GM21786 (cell line): Measurements from ENCODE around the gene PLPP3.
"Not testable (repeated sequence)": the region's sequence is repeated elsewhere in the genome, so short reads cannot be mapped to it uniquely, and the experiment has no call there.

Experiments used
- ATAC-seq: cut with Tn5 transposase; IDR thresholded peaks from one replicate; pipeline ENCODE4 v1.9.1; 2021; ENCODE audit not compliant: unreplicated experiment

Gene PLPP3

GRCh38 chr1:56578963-56579875 lies at the start of gene PLPP3:
PLPP3 (minus strand) TSS chr1:56579563; CDS start chr1:56579016, 547 bp downstream.
- no peak for ATAC-seq

GRCh38 chr1:56627636-56628039 lies 48.3 kb upstream of the PLPP3 start:
- no peak for ATAC-seq

DNA sequence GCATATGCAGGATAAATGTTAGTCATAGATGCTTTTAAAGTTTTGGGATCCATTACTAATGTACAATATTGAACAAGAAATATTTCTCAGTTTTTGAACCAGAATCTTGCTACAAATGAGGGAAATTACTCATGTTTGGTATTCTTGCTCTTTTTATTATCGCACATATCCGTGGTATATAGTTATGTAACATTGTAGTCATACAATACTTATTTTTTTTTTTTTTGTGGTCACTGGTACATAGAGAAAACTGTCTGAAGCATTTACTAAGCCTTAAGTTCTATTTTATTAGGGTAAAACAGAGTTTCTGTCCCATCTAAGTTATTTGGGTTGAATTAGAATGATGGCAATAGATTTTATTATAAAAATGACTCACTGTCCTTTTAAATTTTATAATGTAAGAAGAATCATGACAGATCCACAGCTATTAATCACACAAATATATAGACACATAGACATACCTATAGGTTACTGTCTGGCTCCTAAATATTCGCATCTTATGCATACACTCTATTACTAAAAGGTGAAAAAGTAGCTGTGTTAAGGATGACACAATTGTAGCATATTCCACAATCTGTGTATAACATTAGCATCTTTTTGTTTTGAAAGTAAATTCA lies 47.8 kb upstream of the PLPP3 start:
- no peak for ATAC-seq

- ATAC-seq: no peak
Observed at GRCh38 chr1:56626546-56626945, 47.2 kb upstream of the PLPP3 start.

GRCh38 chr1:56625819-56626440 lies 46.6 kb upstream of the PLPP3 start:
- no peak for ATAC-seq

DNA sequence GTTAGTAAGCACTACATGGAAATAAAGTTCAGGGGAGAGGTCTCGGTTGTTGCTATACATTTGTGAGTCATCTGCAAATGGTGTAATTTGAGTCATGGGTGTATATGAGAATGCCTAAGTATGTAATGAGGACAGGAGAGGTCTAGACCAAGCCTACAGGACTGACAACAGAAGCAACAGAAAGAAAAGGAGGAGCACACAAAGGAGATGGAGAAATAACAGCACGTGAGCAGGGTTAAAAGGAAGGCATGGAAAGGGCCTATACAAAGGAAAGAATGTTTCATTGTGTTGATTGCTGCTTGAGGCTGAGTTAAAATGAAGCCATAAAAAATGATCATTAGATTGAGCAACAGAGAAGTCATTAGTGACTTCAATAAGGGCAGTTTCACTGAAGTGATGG lies 37.8 kb upstream of the PLPP3 start:
- ATAC-seq: no peak

DNA sequence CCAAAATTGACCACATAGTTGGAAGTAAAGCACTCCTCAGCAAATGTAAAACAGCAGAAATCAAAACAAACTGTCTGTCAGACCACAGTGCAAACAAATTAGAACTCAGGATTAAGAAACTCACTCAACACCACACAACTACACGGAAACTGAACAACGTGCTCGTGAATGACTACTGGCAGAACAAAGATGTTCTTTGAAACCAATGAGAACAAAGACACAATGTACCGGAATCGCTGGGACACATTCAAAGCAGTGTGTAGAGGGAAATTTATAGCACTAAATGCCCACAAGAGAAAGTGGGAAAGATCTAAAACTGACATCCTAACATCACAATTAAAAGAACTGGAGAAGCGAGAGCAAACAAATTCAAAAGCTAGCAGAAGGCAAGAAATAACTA lies 31.4 kb upstream of the PLPP3 start:
- not testable (repeated sequence) for ATAC-seq

GRCh38 chr1:56610097-56610496 lies 30.7 kb upstream of the PLPP3 start:
- not testable (repeated sequence) for ATAC-seq

DNA sequence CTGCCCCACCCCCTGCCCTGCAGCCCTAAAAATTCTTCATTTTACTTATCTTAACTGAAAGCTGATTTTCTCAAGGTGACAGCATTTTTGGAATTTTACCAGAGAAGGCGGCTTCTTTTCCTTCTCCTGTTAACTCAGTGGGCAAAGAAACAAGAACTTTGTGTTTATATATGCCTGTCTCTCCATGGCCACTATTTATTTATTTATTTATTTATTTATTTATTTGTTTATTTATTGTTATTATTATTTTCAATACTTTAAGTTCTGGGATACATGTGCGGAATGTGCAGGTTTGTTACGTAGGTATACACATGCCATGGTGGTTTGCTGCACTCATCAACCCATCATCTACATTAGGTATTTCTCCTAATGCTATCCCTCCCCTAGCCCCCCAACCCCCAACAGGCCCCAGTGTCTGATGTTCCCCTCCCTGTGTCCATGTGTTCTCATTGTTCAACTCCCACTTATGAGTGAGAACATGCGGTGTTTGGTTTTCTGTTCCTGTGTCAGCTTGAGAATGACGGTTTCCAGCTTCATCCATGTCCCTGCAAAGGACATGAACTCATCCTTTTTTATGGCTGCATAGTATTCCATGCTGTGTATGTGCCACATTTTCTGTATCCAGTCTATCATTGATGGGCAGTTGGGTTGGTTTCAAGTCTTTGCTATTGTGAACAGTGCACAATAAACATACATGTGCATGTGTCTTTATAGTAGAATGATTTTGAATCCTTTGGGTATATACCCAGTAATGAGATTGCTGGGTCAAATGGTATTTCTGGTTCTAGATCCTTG lies 16.2 kb upstream of the PLPP3 start:
- ATAC-seq: not testable (repeated sequence)

- no peak for ATAC-seq
Observed at GRCh38 chr1:56591909-56592308, 12.5 kb upstream of the PLPP3 start.

DNA sequence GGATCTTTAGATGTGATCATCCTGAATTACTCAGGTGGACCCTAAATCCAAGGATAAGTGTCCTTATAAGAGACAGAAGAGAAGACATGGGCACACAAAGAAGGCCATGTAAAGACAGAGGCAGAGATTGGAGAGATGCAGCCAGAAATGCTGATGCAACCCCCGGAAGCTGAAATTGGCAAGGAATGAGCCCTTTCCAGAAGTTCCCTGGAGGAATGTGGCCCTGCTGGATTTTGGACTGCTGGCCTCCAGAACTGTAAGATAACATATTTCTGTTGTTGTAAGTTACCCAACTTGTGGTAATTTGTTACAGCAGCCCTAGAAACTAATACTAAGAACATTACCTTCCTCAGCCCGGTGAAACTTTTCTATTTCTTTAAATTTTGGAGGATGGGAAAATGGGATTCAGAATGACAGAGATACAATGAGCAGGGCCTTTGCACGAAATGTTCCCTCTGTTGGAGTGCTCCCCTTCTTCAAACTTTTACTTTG lies 11.2 kb upstream of the PLPP3 start:
- ATAC-seq: no peak

- no peak for ATAC-seq
Observed at GRCh38 chr1:56589369-56589768, 10.0 kb upstream of the PLPP3 start.

DNA sequence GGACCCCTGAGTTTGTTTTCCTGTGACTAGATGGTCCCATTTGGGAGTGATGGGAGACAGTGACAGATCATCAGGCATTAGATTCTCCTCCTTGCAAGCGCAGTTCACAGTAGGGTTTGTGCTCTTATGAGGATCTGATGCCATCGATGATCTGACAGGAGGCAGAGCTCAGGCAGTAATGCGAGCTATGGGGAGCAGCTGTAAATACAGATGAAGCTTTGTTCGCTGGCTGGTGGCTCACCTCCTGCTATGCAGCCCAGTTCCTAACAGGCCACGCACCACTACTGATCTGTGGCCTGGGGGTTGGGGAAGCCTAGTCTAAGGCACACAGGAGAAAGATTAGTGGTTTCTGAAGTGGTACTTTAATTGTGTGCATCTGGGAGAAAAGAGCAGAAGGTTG lies 7.1 kb upstream of the PLPP3 start:
- no peak for ATAC-seq

DNA sequence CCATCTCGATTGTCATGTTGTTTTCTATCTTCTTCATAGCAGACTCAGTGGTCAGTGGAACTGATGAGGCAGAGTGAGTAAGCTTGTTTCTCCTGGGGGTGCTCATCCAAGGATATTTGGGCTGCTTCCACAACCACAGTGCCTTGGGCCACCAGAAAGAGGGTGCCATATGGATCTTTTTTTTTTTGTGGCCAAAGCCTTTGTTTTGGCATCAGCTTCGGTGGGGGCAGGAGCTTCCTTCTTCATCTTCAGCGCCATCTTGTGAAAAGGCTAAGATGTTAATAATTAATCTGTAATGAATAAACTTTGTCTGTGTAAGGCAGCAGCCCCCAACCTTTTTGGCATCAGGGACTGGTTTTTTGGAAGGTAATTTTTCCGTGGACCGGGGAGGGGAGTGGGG lies 6.6 kb upstream of the PLPP3 start:
- no peak for ATAC-seq

DNA sequence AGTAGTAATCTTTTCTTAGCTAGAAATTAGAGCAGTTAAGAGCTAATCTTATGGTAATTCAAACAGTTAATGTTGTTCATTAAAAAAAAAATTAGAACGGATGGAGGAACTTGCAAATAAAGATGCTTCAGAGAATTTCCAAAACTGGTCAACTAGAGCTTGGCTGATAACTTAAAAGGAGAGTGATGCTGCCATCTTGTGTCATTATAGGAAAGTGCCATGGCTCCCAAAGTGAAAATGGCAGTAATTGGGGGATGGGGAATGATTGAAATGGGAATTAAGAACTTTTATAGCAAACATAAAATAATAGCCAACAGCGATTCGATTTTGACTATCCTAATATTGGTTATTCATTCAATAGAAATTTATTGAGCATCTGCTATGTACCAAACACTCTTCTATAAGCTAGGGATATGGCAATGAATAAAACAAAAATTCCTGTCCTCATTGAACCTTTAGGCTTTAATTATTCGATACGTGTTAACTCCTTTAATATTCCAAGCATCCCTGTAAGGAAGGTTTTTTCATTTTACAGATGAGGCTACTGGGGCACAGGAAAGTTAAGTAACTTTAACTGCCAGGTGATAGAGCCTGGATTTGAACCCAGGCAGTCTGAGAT lies 5.7 kb upstream of the PLPP3 start:
- no peak for ATAC-seq

DNA sequence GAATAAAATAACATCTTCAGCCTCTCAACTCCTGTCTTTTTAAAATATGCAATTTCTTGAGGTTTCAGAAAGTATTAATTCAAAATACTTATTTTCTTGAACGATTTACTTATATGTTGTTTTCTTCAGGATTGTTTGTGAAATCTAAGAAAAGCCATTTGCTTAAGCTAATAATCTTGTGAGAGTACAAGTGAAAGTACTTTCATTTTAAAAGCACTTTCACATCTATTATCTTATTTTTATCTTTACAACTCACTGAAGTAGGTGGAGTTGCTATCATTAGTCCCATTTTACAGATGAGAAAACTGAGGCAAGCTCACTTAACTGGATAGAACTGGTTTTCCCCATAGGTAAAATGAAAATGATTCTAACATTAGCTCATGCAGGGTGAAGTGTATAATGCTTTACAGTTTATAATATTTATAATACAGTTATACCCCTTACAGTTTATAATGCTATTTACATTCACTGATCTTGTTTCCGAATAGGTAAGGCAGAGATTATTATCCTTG lies 4.7 kb upstream of the PLPP3 start:
- ATAC-seq: no peak

GRCh38 chr1:56580771-56581170 lies 1.4 kb upstream of the PLPP3 start:
- ATAC-seq: no peak

DNA sequence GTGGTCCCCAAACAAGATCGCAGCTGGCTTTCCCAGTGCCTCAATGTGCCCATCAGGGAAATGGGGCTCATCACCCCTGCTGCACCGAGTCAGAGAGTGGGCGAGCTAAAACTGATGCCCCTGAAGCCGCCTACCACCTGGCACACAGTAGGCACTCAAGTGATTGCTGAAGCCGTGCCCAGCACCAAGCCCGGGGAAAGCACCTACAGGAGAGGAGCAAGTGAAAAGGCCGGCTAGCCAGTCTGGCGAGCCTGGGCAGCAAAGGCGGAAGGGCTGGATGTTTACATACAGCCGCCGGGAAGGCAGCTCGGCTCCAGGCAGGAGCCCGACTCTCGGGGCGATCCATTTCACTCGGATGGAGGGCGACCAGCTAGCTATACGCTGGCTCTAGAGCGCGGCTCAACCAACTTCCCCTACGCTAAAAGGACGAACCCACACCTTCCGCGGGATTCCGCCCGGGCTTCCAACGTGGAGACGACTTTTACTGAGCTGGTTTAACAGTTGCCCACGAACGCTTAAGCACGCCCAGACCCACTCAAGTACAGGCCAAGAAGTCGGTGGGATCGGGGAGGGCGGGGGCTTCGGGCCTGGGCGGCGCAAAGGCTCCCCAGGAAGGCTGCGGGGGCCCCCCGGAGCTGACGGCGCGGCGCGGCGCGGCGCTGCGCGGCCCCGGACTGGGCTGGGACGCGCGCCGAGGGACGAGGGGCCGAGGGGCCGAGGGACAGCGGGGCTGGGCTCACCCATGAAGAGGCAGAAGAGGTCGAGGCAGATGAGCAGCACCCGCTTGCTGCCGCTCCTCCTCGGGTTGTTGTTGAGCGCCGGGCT lies 1.0 kb downstream of the PLPP3 start:
- ATAC-seq: no peak

DNA sequence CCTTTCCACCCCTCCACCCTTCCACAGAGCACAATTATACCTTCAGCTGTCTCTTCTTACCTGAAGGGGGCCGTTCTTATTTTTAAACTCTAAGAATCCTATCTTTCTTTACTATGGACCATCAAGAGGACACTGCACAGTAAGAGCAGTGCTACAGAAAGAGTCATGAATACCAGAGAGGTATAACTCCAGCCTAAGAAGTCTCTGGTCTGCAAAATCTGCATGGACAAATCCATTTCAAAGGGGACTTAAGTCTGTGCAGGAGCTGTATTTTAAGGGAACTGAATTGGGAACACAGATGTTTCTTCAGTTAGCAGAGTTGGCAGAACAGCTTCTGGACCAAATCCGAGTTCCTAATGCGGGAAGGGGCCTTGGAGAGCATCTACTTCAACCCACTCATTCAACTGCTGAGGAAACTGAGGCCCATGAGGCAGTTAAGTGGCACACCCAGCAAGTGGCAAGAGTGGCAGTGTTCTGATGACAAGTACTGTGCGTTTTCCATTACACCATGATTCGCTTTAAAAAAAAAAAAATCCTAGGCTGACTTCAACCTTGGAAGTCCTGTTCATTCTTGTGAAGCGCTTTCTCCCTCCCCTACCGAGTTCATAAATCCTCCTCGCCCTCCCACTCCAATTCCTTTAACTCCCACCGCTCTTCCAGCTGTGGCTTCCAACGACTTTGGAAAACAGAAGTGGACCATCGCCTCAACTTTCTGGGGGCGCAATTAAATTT lies 1.8 kb downstream of the PLPP3 start:
- ATAC-seq: no peak
